GM19238 (cell line): Measurements from ENCODE around the gene PSTPIP1.
"Not testable (repeated sequence)": the region's sequence is repeated elsewhere in the genome, so short reads cannot be mapped to it uniquely, and the experiment has no call there.

Experiments used
- DNase-seq: peaks from one replicate; pipeline ENCODE4 v3.0.0; 2011; ENCODE audit warnings: low spot score; ENCODE audit not compliant: insufficient read length

PSTPIP1 gene

GRCh38 chr15:76994971-76995945 is at the start of gene PSTPIP1:
PSTPIP1 (plus strand) TSS chr15:76995126; CDS start chr15:76995574, 448 bp downstream.
- peak; percentile 58 for DNase-seq

GRCh38 chr15:76945494-76946093 is 49.3 kb upstream of the PSTPIP1 start:
- DNase-seq, result no peak

GRCh38 chr15:76947454-76947853 is 47.5 kb upstream of the PSTPIP1 start:
- no peak for DNase-seq

GRCh38 chr15:76951220-76951619 is 43.7 kb upstream of the PSTPIP1 start:
- DNase-seq, result no peak

GRCh38 chr15:76953913-76954312 is 41.0 kb upstream of the PSTPIP1 start:
- no peak for DNase-seq

GRCh38 chr15:76954744-76955143 is 40.2 kb upstream of the PSTPIP1 start:
- no peak for DNase-seq

GRCh38 chr15:76961268-76962011 is 33.5 kb upstream of the PSTPIP1 start:
- no peak for DNase-seq

GRCh38 chr15:76962337-76963013 is 32.5 kb upstream of the PSTPIP1 start:
- no peak for DNase-seq

GRCh38 chr15:76963596-76963995 is 31.3 kb upstream of the PSTPIP1 start:
- DNase-seq, result no peak

GRCh38 chr15:76964157-76964556 is 30.8 kb upstream of the PSTPIP1 start:
- no peak for DNase-seq

- not testable (repeated sequence) for DNase-seq
Observed at GRCh38 chr15:76966051-76966450, 28.9 kb upstream of the PSTPIP1 start.

GRCh38 chr15:76967067-76967466 is 27.9 kb upstream of the PSTPIP1 start:
- no peak for DNase-seq

GRCh38 chr15:76968306-76968705 is 26.6 kb upstream of the PSTPIP1 start:
- DNase-seq, result no peak

- no peak for DNase-seq
Observed at GRCh38 chr15:76972389-76973361, 22.3 kb upstream of the PSTPIP1 start.

- DNase-seq, result peak; percentile 40
Observed at GRCh38 chr15:76973362-76973743, 21.6 kb upstream of the PSTPIP1 start.

- no peak for DNase-seq
Observed at GRCh38 chr15:76973906-76974305, 21.0 kb upstream of the PSTPIP1 start.

GRCh38 chr15:76974456-76975036 is 20.4 kb upstream of the PSTPIP1 start:
- DNase-seq, result no peak

GRCh38 chr15:76976141-76976540 is 18.8 kb upstream of the PSTPIP1 start:
- no peak for DNase-seq

GRCh38 chr15:76976572-76977270 is 18.2 kb upstream of the PSTPIP1 start:
- DNase-seq, result no peak
